ENCODE measurements around the gene IFI30. TPM values are rescaled to one million over a fixed set of nuclear protein-coding genes. Genes with fewer than 3 reads are reported as not detected.

Gene IFI30
- total and polyA plus RNA-seq, 2 experiments from 2014 or later, result 27.4 to 34.4 TPM

- DNase-seq (ENCODE audit: low spot score) (no peak), ATAC-seq (no peak)
- H3K4me2 ChIP-seq, result no peak overlapping the region
- peaks cover 26% of the 10 kb centered on the region for H3K36me3 Mint-ChIP-seq (ENCODE audit: low read depth)
- no peaks in the 10 kb centered on the region; the same call in 1 of the 2 replicates for H3K36me3 ChIP-seq (ENCODE audit: insufficient read depth)
- H3K4me3 Mint-ChIP-seq, result no peak overlapping the region
- H3K9me2 ChIP-seq (ENCODE audit: insufficient read depth), result no peaks in the 10 kb centered on the region
- peaks cover 22% of the 10 kb centered on the region for H3K27me3 Mint-ChIP-seq (ENCODE audit: insufficient read depth, low read depth, poor library complexity)
- H3K4me1 ChIP-seq (ENCODE audit: insufficient read depth), result peaks cover 4% of the 10 kb centered on the region
- no peak overlapping the region for H3K27ac ChIP-seq (ENCODE audit: low read depth)
- H3K4me1 Mint-ChIP-seq, result peaks cover 6% of the 10 kb centered on the region
- no peak overlapping the region for H3K4me3 ChIP-seq
- TF ChIP-seq EZH2 (IDR thresholded peaks at IDR 0.05; ENCODE audit: low read depth, unreplicated experiment), result no peak
- TF ChIP-seq CREB1 (CRISPR knock-in tag; IDR thresholded peaks at IDR 0.05; ENCODE audit: low read depth), result no peak
- TF ChIP-seq, protein P1, sequence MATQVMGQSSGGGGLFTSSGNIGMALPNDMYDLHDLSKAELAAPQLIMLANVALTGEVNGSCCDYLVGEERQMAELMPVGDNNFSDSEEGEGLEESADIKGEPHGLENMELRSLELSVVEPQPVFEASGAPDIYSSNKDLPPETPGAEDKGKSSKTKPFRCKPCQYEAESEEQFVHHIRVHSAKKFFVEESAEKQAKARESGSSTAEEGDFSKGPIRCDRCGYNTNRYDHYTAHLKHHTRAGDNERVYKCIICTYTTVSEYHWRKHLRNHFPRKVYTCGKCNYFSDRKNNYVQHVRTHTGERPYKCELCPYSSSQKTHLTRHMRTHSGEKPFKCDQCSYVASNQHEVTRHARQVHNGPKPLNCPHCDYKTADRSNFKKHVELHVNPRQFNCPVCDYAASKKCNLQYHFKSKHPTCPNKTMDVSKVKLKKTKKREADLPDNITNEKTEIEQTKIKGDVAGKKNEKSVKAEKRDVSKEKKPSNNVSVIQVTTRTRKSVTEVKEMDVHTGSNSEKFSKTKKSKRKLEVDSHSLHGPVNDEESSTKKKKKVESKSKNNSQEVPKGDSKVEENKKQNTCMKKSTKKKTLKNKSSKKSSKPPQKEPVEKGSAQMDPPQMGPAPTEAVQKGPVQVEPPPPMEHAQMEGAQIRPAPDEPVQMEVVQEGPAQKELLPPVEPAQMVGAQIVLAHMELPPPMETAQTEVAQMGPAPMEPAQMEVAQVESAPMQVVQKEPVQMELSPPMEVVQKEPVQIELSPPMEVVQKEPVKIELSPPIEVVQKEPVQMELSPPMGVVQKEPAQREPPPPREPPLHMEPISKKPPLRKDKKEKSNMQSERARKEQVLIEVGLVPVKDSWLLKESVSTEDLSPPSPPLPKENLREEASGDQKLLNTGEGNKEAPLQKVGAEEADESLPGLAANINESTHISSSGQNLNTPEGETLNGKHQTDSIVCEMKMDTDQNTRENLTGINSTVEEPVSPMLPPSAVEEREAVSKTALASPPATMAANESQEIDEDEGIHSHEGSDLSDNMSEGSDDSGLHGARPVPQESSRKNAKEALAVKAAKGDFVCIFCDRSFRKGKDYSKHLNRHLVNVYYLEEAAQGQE (IDR thresholded peaks at IDR 0.05; ENCODE audit: unreplicated experiment), result no peak
- TF ChIP-seq, protein P2, sequence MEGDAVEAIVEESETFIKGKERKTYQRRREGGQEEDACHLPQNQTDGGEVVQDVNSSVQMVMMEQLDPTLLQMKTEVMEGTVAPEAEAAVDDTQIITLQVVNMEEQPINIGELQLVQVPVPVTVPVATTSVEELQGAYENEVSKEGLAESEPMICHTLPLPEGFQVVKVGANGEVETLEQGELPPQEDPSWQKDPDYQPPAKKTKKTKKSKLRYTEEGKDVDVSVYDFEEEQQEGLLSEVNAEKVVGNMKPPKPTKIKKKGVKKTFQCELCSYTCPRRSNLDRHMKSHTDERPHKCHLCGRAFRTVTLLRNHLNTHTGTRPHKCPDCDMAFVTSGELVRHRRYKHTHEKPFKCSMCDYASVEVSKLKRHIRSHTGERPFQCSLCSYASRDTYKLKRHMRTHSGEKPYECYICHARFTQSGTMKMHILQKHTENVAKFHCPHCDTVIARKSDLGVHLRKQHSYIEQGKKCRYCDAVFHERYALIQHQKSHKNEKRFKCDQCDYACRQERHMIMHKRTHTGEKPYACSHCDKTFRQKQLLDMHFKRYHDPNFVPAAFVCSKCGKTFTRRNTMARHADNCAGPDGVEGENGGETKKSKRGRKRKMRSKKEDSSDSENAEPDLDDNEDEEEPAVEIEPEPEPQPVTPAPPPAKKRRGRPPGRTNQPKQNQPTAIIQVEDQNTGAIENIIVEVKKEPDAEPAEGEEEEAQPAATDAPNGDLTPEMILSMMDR (conservative IDR thresholded peaks at IDR 0.05; ENCODE audit: low read depth in 2 of 2), result no peak
- TF ChIP-seq EZH2phosphoT487 (IDR thresholded peaks at IDR 0.05; ENCODE audit: unreplicated experiment), result no peak
- TF ChIP-seq ZNF462 (CRISPR knock-in tag; IDR thresholded peaks at IDR 0.05), result no peak
- no peak for TF ChIP-seq STAT1 (IDR thresholded peaks at IDR 0.05; ENCODE audit: unreplicated experiment)
- no peak for TF ChIP-seq ZNF331 (CRISPR knock-in tag; IDR thresholded peaks at IDR 0.05; ENCODE audit: low read depth)
- no peak for TF ChIP-seq NANOG (IDR thresholded peaks at IDR 0.05; ENCODE audit: borderline replicate concordance)
- H2AFZ ChIP-seq, result no peak overlapping the region
- no peaks in the 10 kb centered on the region for H4K20me1 ChIP-seq (replicated peaks; ENCODE audit: insufficient read depth)
- peaks cover 12% of the 10 kb centered on the region for H3K27me3 ChIP-seq (ENCODE audit: insufficient read depth)
- peaks cover 13% of the 10 kb centered on the region for H3F3A ChIP-seq (replicated peaks; ENCODE audit: low read depth)
- no peaks in the 10 kb centered on the region for H3K9me3 Mint-ChIP-seq
- no peak overlapping the region for H3K27ac Mint-ChIP-seq
- H3K79me2 ChIP-seq (replicated peaks; ENCODE audit: insufficient read depth), result no peaks in the 10 kb centered on the region
Measured at GRCh38 chr19:18171605-18172327, 1.8 kb upstream of the IFI30 start.

Measured in GM23338 (cell line).